Lung (tissue), 12 donors: ENCODE data around the gene MRPS7. TPM values are rescaled to one million over a fixed set of nuclear protein-coding genes. Genes with fewer than 3 reads are reported as not detected.
A peak's percentile ranks its signal among the peaks of the same experiment; 100 is the strongest.

Experiments
- ATAC-seq: fragments of 200-7000 bp; cut with Tn5 transposase; one replicate; pipeline ENCODE4 v1.9.1; 2020; ENCODE audit warnings: moderate number of reproducible peaks; ENCODE audit not compliant: insufficient read depth, low FRiP score
- DNase-seq, 3 donors: peaks; one replicate each; pipeline ENCODE4 v3.0.0-alpha.2; 2013 to 2017
- H3K27ac ChIP-seq, 2 donors: one replicate each; pipeline ENCODE4 v1.5.1; 2013; ENCODE audit warnings: mild to moderate bottlenecking in 2 of 2, moderate library complexity in 2 of 2, control low read depth in 1 of 2, inconsistent platforms in 1 of 2, low read depth in 1 of 2, low read length in 1 of 2
- H3K27me3 ChIP-seq, 3 donors: one replicate each; pipeline ENCODE4 v1.5.1; 2013; ENCODE audit warnings: low read length in 2 of 3; ENCODE audit not compliant: control insufficient read depth in 3 of 3, insufficient read depth in 3 of 3
- H3K36me3 ChIP-seq, 4 donors: one replicate each; pipeline ENCODE4 v1.5.1; 2013; ENCODE audit warnings: low read length in 4 of 4, mild to moderate bottlenecking in 1 of 4, moderate library complexity in 1 of 4; ENCODE audit not compliant: control insufficient read depth in 4 of 4, insufficient read depth in 4 of 4
- H3K4me1 ChIP-seq, 5 donors: one replicate each; pipeline ENCODE4 v1.5.1; 2013; ENCODE audit warnings: low read length in 5 of 5, mild to moderate bottlenecking in 2 of 5, moderate library complexity in 1 of 5; ENCODE audit not compliant: control insufficient read depth in 5 of 5, insufficient read depth in 5 of 5
- H3K4me3 ChIP-seq: one replicate; pipeline ENCODE4 v1.5.1; 2013; ENCODE audit warnings: mild to moderate bottlenecking, control low read depth, moderate library complexity
- H3K9ac ChIP-seq, 2 donors: one replicate each; pipeline ENCODE4 v1.5.1; 2013; ENCODE audit warnings: low read length in 2 of 2, control low read depth in 1 of 2; ENCODE audit not compliant: insufficient read depth in 1 of 2
- H3K9me3 ChIP-seq, 4 donors: one replicate each; pipeline ENCODE4 v1.5.1; 2013; ENCODE audit warnings: low read length in 3 of 4, mild to moderate bottlenecking in 1 of 4, moderate library complexity in 1 of 4; ENCODE audit not compliant: control insufficient read depth in 4 of 4, insufficient read depth in 3 of 4
- WGBS, 2 donors: extraction: QIAGEN DNeasy Blood & Tissue Kit; methylation state at CpG; one replicate each; pipeline ENCODE4 v1.1.7; 2013; 5-methylcytosine and 5-hydroxymethylcytosine counted together
- polyA plus RNA-seq, 2 donors: library from polyadenylated mRNA; stranded (reverse); fragments of 200-250 nt; gene quantifications; one replicate each; pipeline ENCODE4 v1.2.1, GENCODE V29; 2013
- total RNA-seq, 2 donors: library from RNA; depleted of rRNA in 1 of 2; stranded (reverse); fragments of >200 nt in 1 of 2; gene quantifications; one replicate each; pipeline ENCODE4 v1.2.1, GENCODE V29; 2014 to 2021
- TF ChIP-seq, protein P1 (sequence below): IDR thresholded peaks from 2 replicates; pipeline ENCODE4 v1.5.1; 2012; ENCODE audit warnings: mild to moderate bottlenecking; ENCODE audit errors: control extremely low read depth, extremely low read depth
- donor health status: control.
- donor health status: control.
- donor health status: Bipolar disorder and iron deficiency.
- donor health status: healthy.
- donor health status: DM: yes; HTN: yes; CAD: no.

MRPS7 gene
- total and polyA plus RNA-seq, 4 donors, result 40.0 to 61.7 (median 50.8) TPM

DNA sequence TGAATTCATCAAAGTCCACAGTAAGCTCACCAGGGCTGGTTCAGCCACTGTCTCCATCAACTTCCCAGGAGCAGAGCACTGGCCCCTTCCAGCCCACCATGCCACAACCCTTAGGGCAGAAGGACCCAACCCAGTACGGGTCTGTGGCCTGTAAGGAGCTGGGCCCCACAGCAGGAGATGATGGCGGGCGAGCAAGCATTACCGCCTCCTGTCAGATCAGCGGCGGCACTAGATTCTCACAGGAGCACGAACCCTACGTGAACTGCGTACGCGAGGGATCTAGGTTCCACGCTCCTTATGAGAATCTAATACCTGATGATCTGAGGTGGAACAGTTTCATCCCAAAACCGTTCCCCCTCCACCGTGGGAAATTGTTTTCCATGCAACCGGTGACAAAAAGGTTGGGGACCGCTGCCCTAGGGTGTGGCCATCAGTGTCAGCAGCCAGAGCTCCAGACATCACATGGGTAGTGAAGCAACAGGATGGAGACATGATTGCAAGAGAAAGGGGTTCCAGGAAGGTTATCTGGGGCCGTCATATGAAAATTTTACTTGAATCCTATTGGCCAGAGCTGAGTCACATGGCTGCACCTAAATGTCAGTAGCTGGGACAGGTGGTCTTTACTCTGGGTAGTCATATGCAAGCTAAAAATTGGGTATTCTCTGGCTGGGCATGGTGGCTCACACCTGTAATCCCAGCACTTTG lies 40.0 kb downstream of the MRPS7 start:
- H3K4me1 ChIP-seq, result no peaks in the 10 kb centered on the region
- ATAC-seq (no peak), DNase-seq (no peak)
- H3K9ac ChIP-seq, result no peak overlapping the region
- no peaks in the 10 kb centered on the region for H3K36me3 ChIP-seq
- H3K27me3 ChIP-seq, result no peaks in the 10 kb centered on the region
- H3K27ac ChIP-seq, result no peak overlapping the region
- H3K9me3 ChIP-seq, result no peaks in the 10 kb centered on the region
- TF ChIP-seq, protein P1, sequence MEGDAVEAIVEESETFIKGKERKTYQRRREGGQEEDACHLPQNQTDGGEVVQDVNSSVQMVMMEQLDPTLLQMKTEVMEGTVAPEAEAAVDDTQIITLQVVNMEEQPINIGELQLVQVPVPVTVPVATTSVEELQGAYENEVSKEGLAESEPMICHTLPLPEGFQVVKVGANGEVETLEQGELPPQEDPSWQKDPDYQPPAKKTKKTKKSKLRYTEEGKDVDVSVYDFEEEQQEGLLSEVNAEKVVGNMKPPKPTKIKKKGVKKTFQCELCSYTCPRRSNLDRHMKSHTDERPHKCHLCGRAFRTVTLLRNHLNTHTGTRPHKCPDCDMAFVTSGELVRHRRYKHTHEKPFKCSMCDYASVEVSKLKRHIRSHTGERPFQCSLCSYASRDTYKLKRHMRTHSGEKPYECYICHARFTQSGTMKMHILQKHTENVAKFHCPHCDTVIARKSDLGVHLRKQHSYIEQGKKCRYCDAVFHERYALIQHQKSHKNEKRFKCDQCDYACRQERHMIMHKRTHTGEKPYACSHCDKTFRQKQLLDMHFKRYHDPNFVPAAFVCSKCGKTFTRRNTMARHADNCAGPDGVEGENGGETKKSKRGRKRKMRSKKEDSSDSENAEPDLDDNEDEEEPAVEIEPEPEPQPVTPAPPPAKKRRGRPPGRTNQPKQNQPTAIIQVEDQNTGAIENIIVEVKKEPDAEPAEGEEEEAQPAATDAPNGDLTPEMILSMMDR, result no peak
- WGBS, 2 donors, result 64 to 83% methylated on average over 17 of the region's 17 CpGs
- no peak overlapping the region for H3K4me3 ChIP-seq

DNA sequence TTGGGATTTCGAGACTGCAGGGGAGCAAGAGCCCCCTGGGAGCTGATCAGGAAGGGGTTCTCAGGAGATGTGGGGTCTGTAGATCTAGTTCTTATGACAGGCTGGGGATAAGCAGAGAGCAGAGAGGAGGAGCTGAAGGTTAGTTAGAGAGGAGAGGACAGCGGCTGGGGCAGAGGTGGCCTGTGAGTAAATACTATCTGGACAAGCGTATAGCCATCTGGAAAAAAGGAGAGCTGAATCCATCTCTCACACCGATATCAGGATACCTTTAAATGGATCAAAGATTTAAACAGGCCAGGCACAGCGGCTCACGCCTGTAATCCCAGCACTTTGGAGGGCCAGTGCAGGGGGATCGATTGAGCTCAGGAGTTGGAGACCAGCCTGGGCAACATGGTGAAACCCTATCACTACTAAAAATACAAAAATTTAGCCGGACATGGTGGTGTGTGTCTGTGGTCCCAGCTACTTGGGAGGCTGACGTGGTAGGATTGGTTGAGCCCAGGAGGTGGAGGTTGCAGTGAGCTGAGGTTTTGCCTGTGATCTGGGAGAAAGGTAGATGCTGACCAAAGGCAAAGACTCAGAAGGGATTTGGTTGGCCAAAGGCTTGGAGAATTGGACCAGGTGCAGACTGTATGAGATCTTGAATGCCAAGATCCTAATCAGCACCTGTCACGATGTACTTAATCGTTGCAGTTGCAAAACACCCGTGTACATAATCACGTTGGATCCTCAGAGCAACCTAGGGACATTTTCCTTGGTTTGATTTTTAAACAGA lies 46.5 kb downstream of the MRPS7 start:
- TF ChIP-seq, protein P1, result no peak
- Histone ChIP-seq H3K9ac (no peak overlapping the region), H3K9me3 (no peaks in the 10 kb centered on the region), H3K4me1 (no peaks in the 10 kb centered on the region), H3K4me3 (no peak overlapping the region), H3K27ac (peak overlapping the region in 1 of 2 donors; percentile 47), H3K36me3 (no peaks in the 10 kb centered on the region), H3K27me3 (no peaks in the 10 kb centered on the region)
- DNase-seq, result no peak
- 69 to 75% methylated on average over 13 of the region's 13 CpGs for WGBS, 2 donors
- no peak for ATAC-seq

DNA sequence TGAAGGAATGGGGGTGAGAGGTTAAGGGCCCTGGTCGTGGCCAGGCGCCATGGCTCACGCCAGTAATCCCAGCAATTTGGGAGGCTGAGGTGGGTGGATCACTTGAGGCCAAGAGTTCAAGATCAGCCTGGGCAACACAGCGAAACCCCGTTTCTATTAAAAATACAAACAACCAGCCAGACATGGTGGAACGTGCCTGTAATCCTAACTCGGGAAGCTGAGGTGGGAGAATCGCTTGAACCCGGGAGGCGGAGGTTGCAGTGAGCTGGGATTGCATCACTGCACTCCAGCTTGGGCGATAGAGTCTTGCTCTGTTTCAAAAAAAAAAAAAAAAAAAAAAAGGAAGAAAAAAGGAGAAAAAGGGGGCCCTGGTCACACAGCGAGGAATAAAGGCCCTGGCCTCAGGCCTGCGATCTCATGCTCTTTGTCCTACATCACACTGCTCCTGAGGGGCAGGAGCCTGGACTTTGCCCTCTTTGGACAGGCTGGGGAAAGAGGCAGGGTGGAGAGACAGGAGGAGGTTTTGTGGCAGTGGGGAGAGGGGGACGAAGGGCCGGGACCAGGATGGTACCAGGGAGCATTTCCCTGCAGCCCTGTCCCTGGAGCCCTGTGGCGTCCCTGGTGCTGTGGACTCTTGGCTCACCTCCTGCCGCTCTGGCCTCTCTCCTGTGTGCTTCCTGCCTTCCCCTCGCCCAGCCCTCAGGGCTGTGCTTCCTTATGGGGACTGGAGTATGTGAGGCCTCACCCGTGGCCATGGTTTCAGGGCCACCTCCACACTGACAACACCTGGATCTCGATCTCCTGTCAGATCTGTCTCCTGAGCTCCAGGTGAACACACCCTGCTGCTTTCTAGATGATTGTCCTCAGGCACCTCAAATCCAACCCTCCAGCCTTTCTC lies 47.3 kb downstream of the MRPS7 start:
- Histone ChIP-seq H3K4me1 (no peaks in the 10 kb centered on the region), H3K9me3 (no peaks in the 10 kb centered on the region), H3K27ac (peak overlapping the region in 1 of 2 donors; percentile 80), H3K27me3 (no peaks in the 10 kb centered on the region), H3K9ac (no peak overlapping the region), H3K36me3 (no peaks in the 10 kb centered on the region), H3K4me3 (no peak overlapping the region)
- TF ChIP-seq, protein P1, result no peak
- no peak for ATAC-seq
- WGBS, 2 donors, result 39 to 57% methylated on average over 18 to 20 of the region's 20 CpGs
- no peak for DNase-seq
